Activated CD8-positive, alpha-beta memory T cell treated with anti-CD3 and anti-CD28 coated beads for 4 hours (primary cell): ENCODE data around the gene ZBTB20.
"Not testable (repeated sequence)": the region's sequence is repeated elsewhere in the genome, so short reads cannot be mapped to it uniquely, and the experiment has no call there.

Source experiments
- DNase-seq, 2 donors: peaks; one replicate each; pipeline ENCODE4 v3.0.0-alpha.2; 2020; ENCODE audit warnings: low read depth in 2 of 2

ZBTB20 gene

GRCh38 chr3:115147329-115148141 lies 447 bp upstream of the ZBTB20 start:
- peak; percentile 93 to 95 for DNase-seq

GRCh38 chr3:115146032-115146417 lies 1.1 kb downstream of the ZBTB20 start:
- no peak for DNase-seq

GRCh38 chr3:115141033-115141757 lies 5.9 kb downstream of the ZBTB20 start:
- DNase-seq: no peak

GRCh38 chr3:115139072-115139471 lies 8.0 kb downstream of the ZBTB20 start:
- DNase-seq: no peak

GRCh38 chr3:115134648-115135347 lies 12.3 kb downstream of the ZBTB20 start:
- no peak for DNase-seq

- no peak for DNase-seq
Measured at GRCh38 chr3:115127208-115127607, 19.9 kb downstream of the ZBTB20 start.

DNA sequence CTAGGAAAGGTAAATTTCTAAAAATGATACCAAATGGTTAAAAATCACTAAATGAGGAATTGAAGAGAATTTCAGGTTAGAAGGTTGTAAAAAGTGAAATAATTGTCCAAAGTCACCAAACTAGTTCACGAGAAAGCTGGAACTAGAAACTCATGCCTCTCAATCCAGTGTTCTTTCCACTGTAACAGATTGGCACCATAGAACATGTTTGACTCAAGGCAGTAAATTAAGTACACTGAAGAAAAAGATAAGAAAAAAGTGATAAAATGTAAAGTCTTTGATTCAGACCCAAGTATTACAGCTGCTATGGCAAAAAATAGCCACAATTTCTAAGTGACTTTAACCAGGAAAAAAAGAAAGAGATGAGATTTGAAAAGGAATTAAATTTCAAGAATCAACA lies 26.5 kb downstream of the ZBTB20 start:
- no peak for DNase-seq

GRCh38 chr3:115113367-115113766 lies 33.7 kb downstream of the ZBTB20 start:
- DNase-seq: no peak

GRCh38 chr3:115111632-115112031 lies 35.5 kb downstream of the ZBTB20 start:
- no peak for DNase-seq

- DNase-seq: no peak
Measured at GRCh38 chr3:115110830-115111229, 36.3 kb downstream of the ZBTB20 start.

DNA sequence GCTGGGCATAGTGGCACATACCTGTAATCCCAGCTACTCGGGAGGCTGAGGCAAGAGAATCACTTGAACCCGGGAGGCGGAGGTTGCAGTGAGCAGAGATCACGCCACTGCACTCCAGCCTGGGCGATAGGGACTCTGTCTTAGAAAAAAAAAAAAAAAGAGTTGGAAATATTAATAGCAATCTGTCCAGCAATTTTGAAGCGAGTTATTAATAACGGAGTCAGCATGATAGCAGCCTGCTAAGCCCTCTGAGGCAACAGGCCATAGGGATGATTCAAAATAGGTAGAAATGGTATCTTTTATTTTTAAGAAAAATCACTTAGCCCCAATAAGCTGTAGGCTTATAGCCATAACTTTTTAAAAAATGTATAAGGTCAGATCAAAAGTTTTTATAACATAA lies 37.0 kb downstream of the ZBTB20 start:
- DNase-seq: not testable (repeated sequence)

DNA sequence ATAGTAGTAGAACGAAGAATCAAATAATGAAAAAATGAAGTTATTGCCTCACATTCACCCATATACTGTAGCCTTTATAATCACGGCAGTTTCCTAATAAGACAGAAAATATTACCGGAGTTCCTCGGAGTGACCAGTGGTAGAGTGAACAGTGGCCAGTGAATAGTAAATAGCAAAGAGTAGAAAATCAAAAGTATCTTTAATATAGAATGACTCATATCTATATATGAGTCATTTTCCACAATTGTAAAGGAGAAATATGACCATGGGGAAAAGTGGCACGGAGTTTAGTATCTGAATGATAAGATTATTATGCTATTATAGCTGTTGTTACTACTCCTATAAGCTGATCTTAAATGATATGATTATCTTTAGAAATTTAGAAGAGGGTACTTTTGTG lies 38.5 kb downstream of the ZBTB20 start:
- no peak for DNase-seq

GRCh38 chr3:115102046-115102445 lies 45.0 kb downstream of the ZBTB20 start:
- no peak for DNase-seq

DNA sequence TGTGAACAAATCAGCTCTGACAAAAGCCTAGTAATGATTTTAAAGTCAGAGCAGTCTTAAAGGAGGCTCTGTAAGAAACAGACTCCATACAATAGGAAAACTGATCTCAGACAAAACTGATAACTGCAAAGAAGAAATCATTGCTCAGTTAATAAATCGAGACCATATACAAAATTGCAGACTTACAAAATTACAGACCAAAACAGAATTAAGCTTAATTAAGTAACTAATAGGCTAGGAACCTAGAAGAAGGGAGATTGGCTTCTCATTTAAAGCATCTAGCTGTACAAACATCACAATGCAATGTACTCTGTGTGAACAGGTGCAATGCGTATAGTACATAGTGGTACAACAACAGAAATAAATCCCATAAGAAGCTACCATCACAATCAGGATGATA lies 46.3 kb downstream of the ZBTB20 start:
- DNase-seq: no peak

- no peak for DNase-seq
Measured at GRCh38 chr3:115099986-115100571, 47.0 kb downstream of the ZBTB20 start.

GRCh38 chr3:115099134-115099985 lies 47.7 kb downstream of the ZBTB20 start:
- DNase-seq: no peak

- no peak for DNase-seq
Measured at GRCh38 chr3:115098354-115099073, 48.6 kb downstream of the ZBTB20 start.

- DNase-seq: no peak
Measured at GRCh38 chr3:115095236-115095635, 51.9 kb downstream of the ZBTB20 start.

GRCh38 chr3:115092220-115092791 lies 54.8 kb downstream of the ZBTB20 start:
- DNase-seq: peak; percentile 16 to 19

DNA sequence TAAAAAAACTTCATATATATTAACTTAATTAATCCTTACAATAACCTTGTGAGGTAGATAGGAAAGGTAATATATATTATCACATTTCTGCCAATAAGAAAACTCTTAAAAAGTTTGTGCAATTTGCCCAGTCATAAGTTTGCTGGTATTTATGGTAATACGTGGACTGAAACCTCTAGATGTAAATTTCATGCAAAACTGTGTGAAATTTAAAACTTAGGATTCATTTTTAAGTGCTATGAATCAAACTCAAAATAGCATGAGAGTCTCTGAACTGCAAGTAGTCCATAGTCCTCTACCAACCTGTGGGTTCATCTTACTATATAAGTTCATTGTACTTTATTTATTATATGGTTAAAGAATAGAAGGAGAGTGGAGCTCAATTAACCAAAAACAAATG lies 56.4 kb downstream of the ZBTB20 start:
- DNase-seq: no peak
